ENCODE measurements around the gene LRIG2. TPM values are rescaled to one million over a fixed set of nuclear protein-coding genes. Genes with fewer than 3 reads are reported as not detected.

Gene LRIG2
- total and polyA plus RNA-seq, 9 of the 15 experiments (the other 6 are each of a cell fraction or from before 2014, with no cell fraction given) = 1.8 to 28.1 (median 11.5) TPM

GRCh38 chr1:113072141-113072756, 749 bp upstream of the LRIG2 start (continued):
- TF ChIP-seq, protein P1, sequence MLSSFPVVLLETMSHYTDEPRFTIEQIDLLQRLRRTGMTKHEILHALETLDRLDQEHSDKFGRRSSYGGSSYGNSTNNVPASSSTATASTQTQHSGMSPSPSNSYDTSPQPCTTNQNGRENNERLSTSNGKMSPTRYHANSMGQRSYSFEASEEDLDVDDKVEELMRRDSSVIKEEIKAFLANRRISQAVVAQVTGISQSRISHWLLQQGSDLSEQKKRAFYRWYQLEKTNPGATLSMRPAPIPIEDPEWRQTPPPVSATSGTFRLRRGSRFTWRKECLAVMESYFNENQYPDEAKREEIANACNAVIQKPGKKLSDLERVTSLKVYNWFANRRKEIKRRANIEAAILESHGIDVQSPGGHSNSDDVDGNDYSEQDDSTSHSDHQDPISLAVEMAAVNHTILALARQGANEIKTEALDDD (IDR thresholded peaks at IDR 0.05) = peak; percentile 75
- TF ChIP-seq NCOR1 (IDR thresholded peaks at IDR 0.05) = peak; percentile 45; the same call in 1 of the 2 replicates
- peak; percentile 58; the same call in 1 of the 2 replicates for TF ChIP-seq PYGO2 (tag; IDR thresholded peaks at IDR 0.05)
- TF ChIP-seq, protein P2, sequence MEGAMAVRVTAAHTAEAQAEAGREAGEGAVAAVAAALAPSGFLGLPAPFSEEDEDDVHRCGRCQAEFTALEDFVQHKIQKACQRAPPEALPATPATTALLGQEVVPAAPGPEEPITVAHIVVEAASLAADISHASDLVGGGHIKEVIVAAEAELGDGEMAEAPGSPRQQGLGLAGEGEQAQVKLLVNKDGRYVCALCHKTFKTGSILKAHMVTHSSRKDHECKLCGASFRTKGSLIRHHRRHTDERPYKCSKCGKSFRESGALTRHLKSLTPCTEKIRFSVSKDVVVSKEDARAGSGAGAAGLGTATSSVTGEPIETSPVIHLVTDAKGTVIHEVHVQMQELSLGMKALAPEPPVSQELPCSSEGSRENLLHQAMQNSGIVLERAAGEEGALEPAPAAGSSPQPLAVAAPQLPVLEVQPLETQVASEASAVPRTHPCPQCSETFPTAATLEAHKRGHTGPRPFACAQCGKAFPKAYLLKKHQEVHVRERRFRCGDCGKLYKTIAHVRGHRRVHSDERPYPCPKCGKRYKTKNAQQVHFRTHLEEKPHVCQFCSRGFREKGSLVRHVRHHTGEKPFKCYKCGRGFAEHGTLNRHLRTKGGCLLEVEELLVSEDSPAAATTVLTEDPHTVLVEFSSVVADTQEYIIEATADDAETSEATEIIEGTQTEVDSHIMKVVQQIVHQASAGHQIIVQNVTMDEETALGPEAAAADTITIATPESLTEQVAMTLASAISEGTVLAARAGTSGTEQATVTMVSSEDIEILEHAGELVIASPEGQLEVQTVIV (CRISPR knock-in tag; IDR thresholded peaks at IDR 0.05; ENCODE audit: borderline replicate concordance) = no peak
- TF ChIP-seq POLR2G (IDR thresholded peaks at IDR 0.05; ENCODE audit: low read depth, low read length) = no peak
- TF ChIP-seq PHF8 (IDR thresholded peaks at IDR 0.05; ENCODE audit: borderline replicate concordance, low read length) = no peak
- peak; percentile 76; the same call in 1 of the 2 replicates for TF ChIP-seq ZNF175 (CRISPR knock-in tag; IDR thresholded peaks at IDR 0.05; ENCODE audit: low read depth)
- peak; percentile 23; the same call in 1 of the 2 replicates for TF ChIP-seq NR2F6 (CRISPR knock-in tag; IDR thresholded peaks at IDR 0.05)
- TF ChIP-seq ZFP1 (CRISPR knock-in tag; IDR thresholded peaks at IDR 0.05) = 0 out of 2 replicates have a peak, but pooled peaks have one; percentile 16
- TF ChIP-seq, protein P3, sequence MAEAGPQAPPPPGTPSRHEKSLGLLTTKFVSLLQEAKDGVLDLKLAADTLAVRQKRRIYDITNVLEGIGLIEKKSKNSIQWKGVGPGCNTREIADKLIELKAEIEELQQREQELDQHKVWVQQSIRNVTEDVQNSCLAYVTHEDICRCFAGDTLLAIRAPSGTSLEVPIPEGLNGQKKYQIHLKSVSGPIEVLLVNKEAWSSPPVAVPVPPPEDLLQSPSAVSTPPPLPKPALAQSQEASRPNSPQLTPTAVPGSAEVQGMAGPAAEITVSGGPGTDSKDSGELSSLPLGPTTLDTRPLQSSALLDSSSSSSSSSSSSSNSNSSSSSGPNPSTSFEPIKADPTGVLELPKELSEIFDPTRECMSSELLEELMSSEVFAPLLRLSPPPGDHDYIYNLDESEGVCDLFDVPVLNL (CRISPR knock-in tag; IDR thresholded peaks at IDR 0.05; ENCODE audit: low read depth) = no peak
- no peak for TF ChIP-seq ZKSCAN8 (CRISPR knock-in tag; IDR thresholded peaks at IDR 0.05)
- TF ChIP-seq TFAM (CRISPR knock-in tag; conservative IDR thresholded peaks at IDR 0.05) = no peak
- peak; percentile 97 for TF ChIP-seq MAFG (tag; conservative IDR thresholded peaks at IDR 0.05)
- TF ChIP-seq ATF7 (IDR thresholded peaks at IDR 0.05) = peak; percentile 86
- TF ChIP-seq MAFF (IDR thresholded peaks at IDR 0.05; ENCODE audit: low read length) = peak; percentile 87
- TF ChIP-seq CREBBP (IDR thresholded peaks at IDR 0.05; ENCODE audit: low read depth, low read length) = no peak
- TF ChIP-seq MYNN (IDR thresholded peaks at IDR 0.05) = no peak
- TF ChIP-seq MYNN (CRISPR knock-in tag; IDR thresholded peaks at IDR 0.05) = no peak
- TF ChIP-seq, protein P4, sequence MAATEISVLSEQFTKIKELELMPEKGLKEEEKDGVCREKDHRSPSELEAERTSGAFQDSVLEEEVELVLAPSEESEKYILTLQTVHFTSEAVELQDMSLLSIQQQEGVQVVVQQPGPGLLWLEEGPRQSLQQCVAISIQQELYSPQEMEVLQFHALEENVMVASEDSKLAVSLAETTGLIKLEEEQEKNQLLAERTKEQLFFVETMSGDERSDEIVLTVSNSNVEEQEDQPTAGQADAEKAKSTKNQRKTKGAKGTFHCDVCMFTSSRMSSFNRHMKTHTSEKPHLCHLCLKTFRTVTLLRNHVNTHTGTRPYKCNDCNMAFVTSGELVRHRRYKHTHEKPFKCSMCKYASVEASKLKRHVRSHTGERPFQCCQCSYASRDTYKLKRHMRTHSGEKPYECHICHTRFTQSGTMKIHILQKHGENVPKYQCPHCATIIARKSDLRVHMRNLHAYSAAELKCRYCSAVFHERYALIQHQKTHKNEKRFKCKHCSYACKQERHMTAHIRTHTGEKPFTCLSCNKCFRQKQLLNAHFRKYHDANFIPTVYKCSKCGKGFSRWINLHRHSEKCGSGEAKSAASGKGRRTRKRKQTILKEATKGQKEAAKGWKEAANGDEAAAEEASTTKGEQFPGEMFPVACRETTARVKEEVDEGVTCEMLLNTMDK (IDR thresholded peaks at IDR 0.05; ENCODE audit: borderline replicate concordance, insufficient read depth, low read depth, low read length, poor library complexity, severe bottlenecking) = no peak
- peak; percentile 50 for TF ChIP-seq NFE2 (IDR thresholded peaks at IDR 0.05; ENCODE audit: low read depth)
- peak; percentile 44 for TF ChIP-seq TEAD4 (IDR thresholded peaks at IDR 0.05; ENCODE audit: low read length)
- TF ChIP-seq TEAD4 (CRISPR knock-in tag; IDR thresholded peaks at IDR 0.05; ENCODE audit: borderline replicate concordance) = no peak
